Liver (tissue), 9 donors: ENCODE measurements around the gene ZMYND8. TPM values are rescaled to one million over a fixed set of nuclear protein-coding genes. Genes with fewer than 3 reads are reported as not detected.

Source experiments
- DNase-seq: peaks from one replicate; pipeline ENCODE4 v3.0.0-alpha.2; 2017; ENCODE audit warnings: low spot score
- H3K27ac ChIP-seq, 2 donors: one replicate each; pipeline ENCODE4 v1.7.0; 2013; ENCODE audit warnings: inconsistent platforms in 2 of 2, low read length in 2 of 2, control low read depth in 1 of 2, low read depth in 1 of 2, mild to moderate bottlenecking in 1 of 2
- H3K27me3 ChIP-seq, 4 donors: one replicate each; pipeline versions ENCODE4 v1.6.1 to v1.7.0; 2013; ENCODE audit warnings: low read length in 3 of 4, inconsistent platforms in 1 of 4, mild to moderate bottlenecking in 1 of 4, moderate library complexity in 1 of 4; ENCODE audit not compliant: control insufficient read depth in 4 of 4, insufficient read depth in 4 of 4
- H3K36me3 ChIP-seq, 4 donors: one replicate each; pipeline versions ENCODE4 v1.6.1 to v1.7.0; 2013; ENCODE audit warnings: low read length in 3 of 4, mild to moderate bottlenecking in 3 of 4, low read depth in 1 of 4, moderate library complexity in 1 of 4; ENCODE audit not compliant: control insufficient read depth in 4 of 4, insufficient read depth in 3 of 4
- H3K4me1 ChIP-seq, 4 donors: one replicate each; pipeline versions ENCODE4 v1.6.1 to v1.7.0; 2013; ENCODE audit warnings: low read length in 3 of 4, mild to moderate bottlenecking in 3 of 4, moderate library complexity in 1 of 4; ENCODE audit not compliant: control insufficient read depth in 4 of 4, insufficient read depth in 4 of 4
- H3K4me3 ChIP-seq, 3 donors: one replicate each; pipeline versions ENCODE4 v1.6.1 to v1.7.0; 2013; ENCODE audit warnings: low read length in 3 of 3, control low read depth in 1 of 3, low read depth in 1 of 3, mild to moderate bottlenecking in 1 of 3
- H3K9ac ChIP-seq, 2 donors: one replicate each; pipeline ENCODE4 v1.7.0; 2013; ENCODE audit warnings: low read length in 2 of 2, mild to moderate bottlenecking in 2 of 2, moderate library complexity in 2 of 2, control low read depth in 1 of 2, low read depth in 1 of 2
- H3K9me3 ChIP-seq, 4 donors: one replicate each; pipeline versions ENCODE4 v1.6.1 to v1.7.0; 2013; ENCODE audit warnings: low read length in 3 of 4; ENCODE audit not compliant: control insufficient read depth in 4 of 4
- ATF3 ChIP-seq: IDR thresholded peaks from 2 replicates; pipeline ENCODE4 v1.6.1; 2016; ENCODE audit warnings: antibody characterized with exemption
- CTCF ChIP-seq: fragments of 150-350 bp; IDR thresholded peaks from 2 replicates; pipeline ENCODE4 v1.5.1; 2017; ENCODE audit warnings: improper control_type of control experiment, low read depth, low read length; ENCODE audit not compliant: missing input control
- EGR1 ChIP-seq, 2 donors: IDR thresholded peaks; 2 replicates each; pipeline ENCODE4 v1.6.1; 2016 to 2018; ENCODE audit warnings: antibody characterized with exemption in 2 of 2, low read depth in 2 of 2
- FOXA1 ChIP-seq: IDR thresholded peaks from 2 replicates; pipeline ENCODE4 v1.6.1; 2016; ENCODE audit warnings: antibody characterized with exemption
- FOXA2 ChIP-seq: IDR thresholded peaks from 2 replicates; pipeline ENCODE4 v1.6.1; 2016; ENCODE audit warnings: antibody characterized with exemption
- GABPA ChIP-seq, 2 donors: IDR thresholded peaks in 1 of 2; conservative IDR thresholded peaks in 1 of 2; 2 replicates each; pipeline ENCODE4 v1.6.1; 2016; ENCODE audit warnings: antibody characterized with exemption in 2 of 2, mild to moderate bottlenecking in 1 of 2, moderate library complexity in 1 of 2
- HNF4A ChIP-seq, 2 donors: conservative IDR thresholded peaks; 2 replicates each; pipeline ENCODE4 v1.6.1; 2016; ENCODE audit warnings: antibody characterized with exemption in 2 of 2, mild to moderate bottlenecking in 2 of 2
- HNF4G ChIP-seq: IDR thresholded peaks from 2 replicates; pipeline ENCODE4 v1.6.1; 2016; ENCODE audit warnings: antibody characterized with exemption
- JUND ChIP-seq, 2 donors: IDR thresholded peaks; 2 replicates each; pipeline ENCODE4 v1.6.1; 2016; ENCODE audit warnings: antibody characterized with exemption in 2 of 2
- MAX ChIP-seq: IDR thresholded peaks from 2 replicates; pipeline ENCODE4 v1.6.1; 2016; ENCODE audit warnings: antibody characterized with exemption
- NR2F2 ChIP-seq: IDR thresholded peaks from 2 replicates; pipeline ENCODE4 v1.6.1; 2016; ENCODE audit warnings: antibody characterized with exemption
- RAD21 ChIP-seq, 2 donors: IDR thresholded peaks; 2 replicates each; pipeline ENCODE4 v1.6.1; 2016; ENCODE audit warnings: antibody characterized with exemption in 2 of 2, mild to moderate bottlenecking in 2 of 2
- REST ChIP-seq: IDR thresholded peaks from 2 replicates; pipeline ENCODE4 v1.6.1; 2016; ENCODE audit warnings: antibody characterized with exemption, mild to moderate bottlenecking
- RXRA ChIP-seq, 2 donors: IDR thresholded peaks; 2 replicates each; pipeline ENCODE4 v1.6.1; 2017 to 2018; ENCODE audit warnings: antibody characterized with exemption in 2 of 2, mild to moderate bottlenecking in 1 of 2
- SP1 ChIP-seq: IDR thresholded peaks from 2 replicates; pipeline ENCODE4 v1.6.1; 2018; ENCODE audit warnings: antibody characterized with exemption, mild to moderate bottlenecking
- TAF1 ChIP-seq: conservative IDR thresholded peaks from 2 replicates; pipeline ENCODE4 v1.6.1; 2016; ENCODE audit warnings: antibody characterized with exemption, mild to moderate bottlenecking
- YY1 ChIP-seq: IDR thresholded peaks from 2 replicates; pipeline ENCODE4 v1.6.1; 2016; ENCODE audit warnings: antibody characterized with exemption, mild to moderate bottlenecking
- ZBTB33 ChIP-seq: IDR thresholded peaks from 2 replicates; pipeline ENCODE4 v1.6.1; 2016; ENCODE audit warnings: antibody characterized with exemption
- WGBS: extraction: QIAGEN DNeasy Blood & Tissue Kit; methylation state at CpG from one replicate; pipeline ENCODE4 v1.1.7; 2013; 5-methylcytosine and 5-hydroxymethylcytosine counted together
- polyA plus RNA-seq, 2 donors: library from polyadenylated mRNA; stranded (reverse) in 1 of 2; unstranded in 1 of 2; fragments of 200-250 nt in 1 of 2; fragments of >200 nt in 1 of 2; fragmentation: Nextera tagmentation in 1 of 2; extraction: Ambion mirVana in 1 of 2; gene quantifications; one replicate each; pipeline versions ENCODE4 v1.2.1 to v1.2.3, GENCODE V29; 2013 to 2015
- total RNA-seq, 2 donors: library from RNA; depleted of rRNA; stranded (reverse); fragments of >200 nt; gene quantifications; one replicate each; pipeline ENCODE4 v1.2.3, GENCODE V29; 2014
- donor health status: healthy.
- donor health status: healthy.
- donor health status: healthy.
- donor health status: healthy.
- donor health status: healthy.

The ZMYND8 gene
- total and polyA plus RNA-seq, 4 donors = 3.3 to 23.5 (median 6.8) TPM

GRCh38 chr20:47352332-47353238 lies 3.9 kb downstream of the ZMYND8 start:
- 25% methylated on average over 13 of the region's 13 CpGs for WGBS
- peak overlapping the region; percentile 92 to 98 for H3K27ac ChIP-seq
- no peaks in the 10 kb centered on the region for H3K27me3 ChIP-seq
- no peaks in the 10 kb centered on the region for H3K9me3 ChIP-seq
- H3K4me1 ChIP-seq = peaks cover 14 to 65% (median 46%) of the 10 kb centered on the region in 4 donors
- peak; percentile 50 for DNase-seq
- peaks cover 0 to 3% (median 0%) of the 10 kb centered on the region in 4 donors for H3K36me3 ChIP-seq
- H3K9ac ChIP-seq = peak overlapping the region; percentile 49 to 57
- peak overlapping the region in 1 of 3 donors; percentile 2 for H3K4me3 ChIP-seq
- TF ChIP-seq CTCF = no peak
- TF ChIP-seq FOXA2 = no peak
- TF ChIP-seq ZBTB33 = no peak
- no peak for TF ChIP-seq GABPA (IDR thresholded peaks at IDR 0.05 in 1 of 2, conservative IDR thresholded peaks at IDR 0.05 in 1 of 2)
- TF ChIP-seq YY1 = no peak
- TF ChIP-seq HNF4G = no peak
- TF ChIP-seq FOXA1 = no peak
- TF ChIP-seq MAX = peak; percentile 8
- peak in 1 of 2 donors; percentile 20 for TF ChIP-seq RAD21 (IDR thresholded peaks at IDR 0.05)
- TF ChIP-seq RXRA (IDR thresholded peaks at IDR 0.05) = peak; percentile 62 to 70
- TF ChIP-seq SP1 = no peak
- TF ChIP-seq TAF1 = no peak
- TF ChIP-seq HNF4A (conservative IDR thresholded peaks at IDR 0.05) = peak; percentile 29 to 45
- TF ChIP-seq EGR1 (IDR thresholded peaks at IDR 0.05; ENCODE audit: low read depth in 2 of 2) = no peak
- TF ChIP-seq ATF3 = no peak
- TF ChIP-seq JUND (IDR thresholded peaks at IDR 0.05) = no peak
- TF ChIP-seq NR2F2 = no peak
- no peak for TF ChIP-seq REST
